ENCODE results near the gene FAM111B. TPM values are rescaled to one million over a fixed set of nuclear protein-coding genes. Genes with fewer than 3 reads are reported as not detected.
"Not testable (repeated sequence)": the region's sequence is repeated elsewhere in the genome, so short reads cannot be mapped to it uniquely, and the experiment has no call there.

FAM111B gene
- total RNA-seq, 4 donors from 2014 or later: 2.9 to 14.9 (median 8.0) TPM

GRCh38 chr11:59135648-59136461, 28.8 kb downstream of the FAM111B start:
- WGBS, 2 donors: 23 to 40% methylated on average over 3 to 9 of the region's 20 CpGs
- H3K4me1 ChIP-seq: peaks cover 0 to 9% (median 5%) of the 10 kb centered on the region in 3 donors
- peaks cover 7 to 72% (median 9%) of the 10 kb centered on the region in 3 donors for H3K36me3 ChIP-seq
- intact Hi-C loops (cut with DNase I): no loop called here
- H3K27me3 ChIP-seq: no peaks in the 10 kb centered on the region
- H3K4me3 ChIP-seq: peak overlapping the region in 1 of 4 donors; percentile 41
- H3K27ac ChIP-seq: peak overlapping the region in 1 of 4 donors; percentile 6
- peak; percentile 82 to 96 (median 92) for TF ChIP-seq CTCF (IDR thresholded peaks at IDR 0.05)
- no peak for TF ChIP-seq POLR2A (IDR thresholded peaks at IDR 0.05)
- H3K9me3 ChIP-seq: peaks cover 0 to 15% (median 0%) of the 10 kb centered on the region in 3 donors
- DNase-seq: peak; percentile 34

GRCh38 chr11:59136551-59136950, 29.5 kb downstream of the FAM111B start:
- H3K27ac ChIP-seq; H3K27me3 ChIP-seq; DNase-seq; H3K9me3 ChIP-seq; H3K4me3 ChIP-seq; intact Hi-C loops (cut with DNase I): not testable (repeated sequence)
- Histone ChIP-seq H3K4me1 (peaks cover 0 to 15% (median 5%) of the 10 kb centered on the region in 3 donors), H3K36me3 (peaks cover 6 to 65% (median 7%) of the 10 kb centered on the region in 3 donors)
- WGBS, 2 donors: 85 to 92% methylated on average over 6 of the region's 6 CpGs

- peaks cover 0 to 3% (median 0%) of the 10 kb centered on the region in 3 donors for H3K9me3 ChIP-seq
- DNase-seq: no peak
- intact Hi-C loops (cut with DNase I): no loop called here
These were observed 30.2 kb downstream of the FAM111B start for GRCh38 chr11:59137190-59137589.

GRCh38 chr11:59138643-59139042, 31.6 kb downstream of the FAM111B start:
- Histone ChIP-seq H3K36me3 (peaks cover 0 to 44% (median 0%) of the 10 kb centered on the region in 3 donors), H3K27me3 (no peaks in the 10 kb centered on the region), H3K4me3 (no peak overlapping the region), H3K4me1 (peaks cover 0 to 28% (median 8%) of the 10 kb centered on the region in 3 donors), H3K27ac (no peak overlapping the region), H3K9me3 (no peaks in the 10 kb centered on the region)
- intact Hi-C loops (cut with DNase I): no loop called here
- 55 to 74% methylated on average over 2 of the region's 2 CpGs for WGBS, 2 donors
- DNase-seq: no peak
- no peak for TF ChIP-seq CTCF (IDR thresholded peaks at IDR 0.05)
- TF ChIP-seq POLR2A (IDR thresholded peaks at IDR 0.05): no peak

More at GRCh38 chr11:59137190-59137589, 30.2 kb downstream of the FAM111B start:
- Histone ChIP-seq H3K27ac (no peak overlapping the region), H3K36me3 (peaks cover 2 to 58% (median 4%) of the 10 kb centered on the region in 3 donors), H3K27me3 (no peaks in the 10 kb centered on the region), H3K4me3 (no peak overlapping the region), H3K4me1 (peaks cover 0 to 22% (median 5%) of the 10 kb centered on the region in 3 donors)
- 93 to 100% methylated on average over 2 to 13 of the region's 17 CpGs for WGBS, 2 donors
- TF ChIP-seq POLR2A (IDR thresholded peaks at IDR 0.05) (no peak), CTCF (IDR thresholded peaks at IDR 0.05) (no peak)

- peaks cover 7 to 47% (median 18%) of the 10 kb centered on the region in 3 donors for H3K4me1 ChIP-seq
- no peak overlapping the region for H3K27ac ChIP-seq
- H3K4me3 ChIP-seq: no peak overlapping the region
- WGBS, 2 donors: 95 to 100% methylated on average over 4 of the region's 4 CpGs
- H3K9me3 ChIP-seq: no peaks in the 10 kb centered on the region
- intact Hi-C loops (cut with DNase I): no loop called here
- no peak for TF ChIP-seq CTCF (IDR thresholded peaks at IDR 0.05)
- no peak for TF ChIP-seq POLR2A (IDR thresholded peaks at IDR 0.05)
- DNase-seq: no peak
- H3K27me3 ChIP-seq: no peaks in the 10 kb centered on the region
- peaks cover 0 to 24% (median 0%) of the 10 kb centered on the region in 3 donors for H3K36me3 ChIP-seq
These were observed 34.2 kb downstream of the FAM111B start for GRCh38 chr11:59141191-59141590.
